Uterus (tissue), 4 donors: ENCODE data around the gene SAMM50. TPM values are rescaled to one million over a fixed set of nuclear protein-coding genes. Genes with fewer than 3 reads are reported as not detected.

ENCODE experiments used
- DNase-seq, 2 donors: peaks; one replicate each; pipeline ENCODE4 v3.0.0-alpha.2; 2019 to 2020
- H3K27ac ChIP-seq, 2 donors: fragments of 200-600 bp; sonication (generic); 1 replicate in 1 of 2; 2 replicates in 1 of 2; pipeline ENCODE4 v1.5.1; 2016 to 2018
- H3K27me3 ChIP-seq, 2 donors: fragments of 200-600 bp; sonication (generic); one replicate each; pipeline ENCODE4 v1.5.1; 2018 to 2019; ENCODE audit warnings: control low read depth in 1 of 2
- H3K36me3 ChIP-seq, 2 donors: fragments of 200-600 bp; sonication (generic); one replicate each; pipeline ENCODE4 v1.5.1; 2019; ENCODE audit warnings: control low read depth in 1 of 2
- H3K4me1 ChIP-seq, 2 donors: fragments of 200-600 bp; sonication (generic); one replicate each; pipeline ENCODE4 v1.5.1; 2018 to 2019; ENCODE audit warnings: control low read depth in 1 of 2
- H3K4me3 ChIP-seq, 2 donors: fragments of 200-600 bp; sonication (generic); 1 replicate in 1 of 2; 2 replicates in 1 of 2; pipeline ENCODE4 v1.5.1; 2018 to 2019; ENCODE audit warnings: mild to moderate bottlenecking in 1 of 2
- H3K9me3 ChIP-seq, 2 donors: fragments of 200-600 bp; sonication (generic); one replicate each; pipeline ENCODE4 v1.5.1; 2019; ENCODE audit warnings: control low read depth in 1 of 2
- CTCF ChIP-seq, 4 experiments: fragments of 200-600 bp in 2 of 4; fragments of 450-650 bp in 2 of 4; sonication (generic) in 2 of 4; IDR thresholded peaks; one replicate each; pipeline ENCODE4 v1.5.1; 2016 to 2019; ENCODE audit warnings: antibody characterized with exemption in 4 of 4, mild to moderate bottlenecking in 2 of 4, moderate library complexity in 1 of 4
- POLR2A ChIP-seq, 2 donors: fragments of 450-650 bp; IDR thresholded peaks; one replicate each; pipeline ENCODE4 v1.6.1; 2016; ENCODE audit warnings: antibody characterized with exemption in 2 of 2, mild to moderate bottlenecking in 1 of 2, moderate library complexity in 1 of 2
- intact Hi-C: fragments of 100-400 bp; cut with DNase I; formaldehyde crosslinking; loops from one replicate; pipeline ENCODE4 v1.15.1; 2023; ENCODE audit warnings: low total_unique reads
- total RNA-seq, 4 donors: library from RNA; depleted of rRNA in 3 of 4; stranded (reverse); fragments of >200 nt in 3 of 4; gene quantifications; one replicate each; pipeline versions ENCODE4 v1.1.0 to v1.2.4, GENCODE V29; 2014 to 2023
- donor health status: DM: yes; HTN: yes; CAD: no.

Gene SAMM50
- total RNA-seq, 4 donors from 2014 or later = 16.2 to 58.2 (median 24.8) TPM

GRCh38 chr22:43994416-43994815 lies 39.2 kb downstream of the SAMM50 start:
- no peaks in the 10 kb centered on the region for H3K4me1 ChIP-seq
- intact Hi-C loops = loop anchor here (5.0 to 10.0 kb wide), 2 partner anchors 70 to 633 kb away; no protein-coding TSS in a partner anchor
- TF ChIP-seq POLR2A (IDR thresholded peaks at IDR 0.05) (no peak), CTCF (IDR thresholded peaks at IDR 0.05) (no peak)
- H3K9me3 ChIP-seq = no peaks in the 10 kb centered on the region
- no peak overlapping the region for H3K27ac ChIP-seq
- no peaks in the 10 kb centered on the region for H3K27me3 ChIP-seq
- no peak for DNase-seq
- no peaks in the 10 kb centered on the region for H3K36me3 ChIP-seq
- no peak overlapping the region for H3K4me3 ChIP-seq

- intact Hi-C loops = loop anchor here (10.0 kb wide), 1 partner anchor 70 kb away; no protein-coding TSS in a partner anchor
- no peaks in the 10 kb centered on the region for H3K27me3 ChIP-seq
- H3K36me3 ChIP-seq = no peaks in the 10 kb centered on the region
- TF ChIP-seq CTCF (IDR thresholded peaks at IDR 0.05) (no peak), POLR2A (IDR thresholded peaks at IDR 0.05) (no peak)
- H3K9me3 ChIP-seq = no peaks in the 10 kb centered on the region
- DNase-seq = no peak
- H3K27ac ChIP-seq = no peak overlapping the region
- no peaks in the 10 kb centered on the region for H3K4me1 ChIP-seq
- no peak overlapping the region for H3K4me3 ChIP-seq
Measured at GRCh38 chr22:43995057-43995685, 39.9 kb downstream of the SAMM50 start.

- DNase-seq = no peak
- no peaks in the 10 kb centered on the region for H3K36me3 ChIP-seq
- H3K27me3 ChIP-seq = no peaks in the 10 kb centered on the region
- no peak overlapping the region for H3K27ac ChIP-seq
- no peaks in the 10 kb centered on the region for H3K4me1 ChIP-seq
- no peak overlapping the region for H3K4me3 ChIP-seq
- intact Hi-C loops = loop anchor here (10.0 kb wide), 1 partner anchor 69 kb away; no protein-coding TSS in a partner anchor
- no peak for TF ChIP-seq CTCF (IDR thresholded peaks at IDR 0.05)
- TF ChIP-seq POLR2A (IDR thresholded peaks at IDR 0.05) = no peak
- no peaks in the 10 kb centered on the region for H3K9me3 ChIP-seq
Measured at GRCh38 chr22:43995798-43996169, 40.5 kb downstream of the SAMM50 start.

GRCh38 chr22:43996170-43996980 lies 41.1 kb downstream of the SAMM50 start:
- Histone ChIP-seq H3K36me3 (no peaks in the 10 kb centered on the region), H3K9me3 (no peaks in the 10 kb centered on the region), H3K4me1 (no peaks in the 10 kb centered on the region), H3K27ac (no peak overlapping the region), H3K4me3 (no peak overlapping the region), H3K27me3 (no peaks in the 10 kb centered on the region)
- TF ChIP-seq CTCF (IDR thresholded peaks at IDR 0.05) = no peak
- no peak for TF ChIP-seq POLR2A (IDR thresholded peaks at IDR 0.05)
- intact Hi-C loops = loop anchor here (10.0 kb wide), 1 partner anchor 68 kb away; no protein-coding TSS in a partner anchor
- peak in 1 of 2 donors; percentile 28 for DNase-seq

- H3K36me3 ChIP-seq = no peaks in the 10 kb centered on the region
- H3K27me3 ChIP-seq = no peaks in the 10 kb centered on the region
- intact Hi-C loops = loop anchor here (10.0 kb wide), 1 partner anchor 68 kb away; no protein-coding TSS in a partner anchor
- no peak overlapping the region for H3K4me3 ChIP-seq
- H3K4me1 ChIP-seq = no peaks in the 10 kb centered on the region
- no peak overlapping the region for H3K27ac ChIP-seq
- TF ChIP-seq CTCF (IDR thresholded peaks at IDR 0.05) (no peak), POLR2A (IDR thresholded peaks at IDR 0.05) (no peak)
- H3K9me3 ChIP-seq = no peaks in the 10 kb centered on the region
- DNase-seq = no peak
Measured at GRCh38 chr22:43996981-43997265, 41.7 kb downstream of the SAMM50 start.
